KMS-11 (cell line): ENCODE data around the gene C14orf119.
A peak's percentile ranks its signal among the peaks of the same experiment; 100 is the strongest.

Experiments
- H2AFZ ChIP-seq: fragments of 200-600 bp; sonication (generic); 2 replicates; pipeline ENCODE4 v1.6.1; 2016; ENCODE audit warnings: antibody characterized with exemption, mixed run types, low read depth
- H3K27ac ChIP-seq: fragments of 200-600 bp; sonication (generic); 2 replicates; pipeline ENCODE4 v1.6.1; 2016; ENCODE audit warnings: mild to moderate bottlenecking, mixed run types
- H3K27me3 ChIP-seq: fragments of 200-600 bp; sonication (generic); 2 replicates; pipeline ENCODE4 v1.6.1; 2017; ENCODE audit warnings: mild to moderate bottlenecking, low read depth, mixed run types, moderate library complexity; ENCODE audit not compliant: insufficient read depth
- H3K36me3 ChIP-seq: fragments of 200-600 bp; sonication (generic); 2 replicates; pipeline ENCODE4 v1.6.1; 2017; ENCODE audit warnings: mild to moderate bottlenecking, mixed run types; ENCODE audit not compliant: insufficient read depth
- H3K4me1 ChIP-seq: fragments of 200-600 bp; sonication (generic); 2 replicates; pipeline ENCODE4 v1.6.1; 2016; ENCODE audit warnings: mild to moderate bottlenecking, low read depth, mixed run types; ENCODE audit not compliant: poor library complexity, severe bottlenecking
- H3K4me2 ChIP-seq: fragments of 200-600 bp; sonication (generic); 2 replicates; pipeline ENCODE4 v1.7.0; 2016; ENCODE audit warnings: mild to moderate bottlenecking, mixed run types
- H3K4me3 ChIP-seq: fragments of 200-600 bp; sonication (generic); IDR thresholded peaks from 2 replicates; pipeline ENCODE4 v1.6.1; 2017; ENCODE audit warnings: low read depth, low read length, mixed read lengths; ENCODE audit not compliant: insufficient read depth
- H3K79me2 ChIP-seq: fragments of 200-600 bp; sonication (generic); 2 replicates; pipeline ENCODE4 v1.6.1; 2016; ENCODE audit warnings: low read depth, mixed run types; ENCODE audit not compliant: insufficient read depth
- H3K9ac ChIP-seq: fragments of 200-600 bp; sonication (generic); 2 replicates; pipeline ENCODE4 v1.6.1; 2016; ENCODE audit warnings: mild to moderate bottlenecking, mixed run types
- H4K20me1 ChIP-seq: fragments of 200-600 bp; sonication (generic); 2 replicates; pipeline ENCODE4 v1.6.1; 2016; ENCODE audit warnings: mild to moderate bottlenecking, mixed run types; ENCODE audit not compliant: insufficient read depth
- CTCF ChIP-seq: fragments of 200-600 bp; sonication (generic); conservative IDR thresholded peaks from 2 replicates; pipeline ENCODE4 v1.6.1; 2017; ENCODE audit warnings: low read depth, mild to moderate bottlenecking, antibody characterized with exemption, low read length, moderate library complexity, mixed read lengths

The C14orf119 gene

DNA sequence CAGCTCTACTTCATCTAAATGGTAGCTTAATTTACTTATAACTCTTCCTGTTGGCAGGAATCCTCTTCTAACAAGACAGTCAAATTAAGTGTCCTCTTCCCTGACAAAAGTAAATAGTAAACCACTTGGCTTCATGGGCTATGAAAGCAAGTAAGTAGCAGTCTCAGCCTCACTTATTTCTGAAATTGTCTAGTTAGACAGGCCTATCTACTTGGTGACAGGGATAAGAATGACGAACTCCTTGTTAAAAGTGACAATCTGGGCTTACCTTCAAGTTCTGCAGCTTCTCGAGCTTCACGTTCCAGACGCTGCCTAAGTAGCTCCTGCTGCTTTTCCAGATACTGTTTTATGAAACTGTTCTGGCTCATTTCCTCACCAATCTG is 5.1 kb upstream of the C14orf119 start:
- H3K27ac ChIP-seq: no peak overlapping the region
- H4K20me1 ChIP-seq: no peaks in the 10 kb centered on the region
- peaks cover 14% of the 10 kb centered on the region for H3K4me1 ChIP-seq
- TF ChIP-seq CTCF: no peak
- H3K9ac ChIP-seq: no peak overlapping the region
- no peaks in the 10 kb centered on the region for H3K27me3 ChIP-seq
- H3K79me2 ChIP-seq: peaks cover 25% of the 10 kb centered on the region
- no peak overlapping the region for H3K4me2 ChIP-seq
- no peak overlapping the region for H2AFZ ChIP-seq
- H3K36me3 ChIP-seq: no peaks in the 10 kb centered on the region
- H3K4me3 ChIP-seq: no peak overlapping the region

DNA sequence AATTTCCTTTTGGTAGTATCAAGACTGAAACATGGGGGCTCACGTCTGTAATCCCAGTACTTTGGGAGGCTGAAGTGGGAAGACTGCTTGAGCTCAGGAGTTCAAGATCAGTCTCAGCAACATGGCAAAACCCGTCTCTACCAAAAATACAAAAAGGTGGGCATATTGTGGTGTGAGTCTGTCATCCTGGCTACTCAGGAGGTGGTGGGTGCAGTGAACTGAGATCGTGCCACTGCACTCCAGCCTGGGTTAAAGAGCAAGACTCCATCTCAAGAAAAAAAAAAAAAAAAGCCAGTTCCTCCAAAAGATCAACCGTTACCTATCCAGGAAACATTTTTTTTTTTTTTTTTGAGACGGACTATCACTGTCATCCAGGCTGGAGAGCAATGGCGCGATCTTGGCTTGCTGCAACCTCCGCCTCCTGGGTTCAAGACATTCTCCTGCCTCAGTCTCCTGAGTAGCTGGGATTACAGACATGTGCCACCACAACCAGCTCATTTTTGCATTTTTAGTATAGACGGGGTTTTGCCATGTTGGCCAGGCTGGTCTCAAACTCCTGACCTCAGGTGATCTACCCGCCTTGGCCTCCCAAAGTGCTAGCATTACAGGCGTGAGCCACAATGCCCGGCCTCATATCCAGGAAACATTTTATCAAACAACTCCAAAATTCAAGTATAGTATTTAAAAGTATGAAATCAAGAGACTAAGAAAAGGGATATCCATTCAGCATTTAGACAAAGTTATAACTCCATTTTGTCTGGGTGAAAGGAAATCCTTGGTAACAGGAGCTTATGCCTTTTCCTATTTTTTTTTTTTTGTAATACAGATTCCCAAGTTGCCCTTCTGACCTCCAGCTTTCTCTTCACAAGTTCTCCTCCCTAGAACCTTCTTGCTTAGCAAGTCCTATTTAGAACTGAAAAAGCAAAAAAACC is 3.7 kb upstream of the C14orf119 start:
- H3K4me3 ChIP-seq: no peak overlapping the region
- H2AFZ ChIP-seq: no peak overlapping the region
- peaks cover 15% of the 10 kb centered on the region for H3K4me1 ChIP-seq
- H3K27ac ChIP-seq: no peak overlapping the region
- no peak for TF ChIP-seq CTCF
- H3K27me3 ChIP-seq: no peaks in the 10 kb centered on the region
- peaks cover 33% of the 10 kb centered on the region for H3K79me2 ChIP-seq
- H3K36me3 ChIP-seq: no peaks in the 10 kb centered on the region
- no peak overlapping the region for H3K4me2 ChIP-seq
- H3K9ac ChIP-seq: no peak overlapping the region
- no peaks in the 10 kb centered on the region for H4K20me1 ChIP-seq

GRCh38 chr14:23093104-23093503 is 2.2 kb upstream of the C14orf119 start:
- H3K4me2 ChIP-seq: no peak overlapping the region
- no peak overlapping the region for H3K9ac ChIP-seq
- H3K36me3 ChIP-seq: no peaks in the 10 kb centered on the region
- no peak overlapping the region for H2AFZ ChIP-seq
- H3K79me2 ChIP-seq: peaks cover 44% of the 10 kb centered on the region
- TF ChIP-seq CTCF: no peak
- no peak overlapping the region for H3K4me3 ChIP-seq
- H4K20me1 ChIP-seq: no peaks in the 10 kb centered on the region
- no peak overlapping the region for H3K27ac ChIP-seq
- H3K4me1 ChIP-seq: peaks cover 17% of the 10 kb centered on the region
- no peaks in the 10 kb centered on the region for H3K27me3 ChIP-seq

DNA sequence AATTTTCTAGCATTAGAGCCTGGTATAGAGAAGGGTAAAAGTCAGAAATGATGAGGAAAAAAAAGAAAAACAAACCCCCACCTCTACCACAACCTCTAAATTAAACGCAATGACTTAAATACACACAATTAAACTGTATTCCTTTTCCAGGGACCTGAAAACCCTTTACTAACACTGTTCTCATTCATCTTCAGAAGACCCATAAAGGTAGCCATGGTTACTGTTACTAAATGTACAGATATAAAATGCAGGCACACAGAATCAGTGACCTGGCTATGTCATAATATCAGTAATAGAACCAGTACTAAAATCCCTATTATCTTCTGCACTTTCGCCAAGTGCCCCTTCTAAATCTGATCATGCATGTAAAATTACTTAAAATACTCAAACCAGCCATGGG is 1.8 kb upstream of the C14orf119 start:
- no peak for TF ChIP-seq CTCF
- Histone ChIP-seq H3K36me3 (no peaks in the 10 kb centered on the region), H3K4me1 (peaks cover 17% of the 10 kb centered on the region), H3K27ac (no peak overlapping the region), H3K79me2 (peaks cover 44% of the 10 kb centered on the region), H3K9ac (peak overlapping the region; percentile 86; the same call in 1 of the 2 replicates), H3K4me3 (no peak overlapping the region), H2AFZ (no peak overlapping the region), H4K20me1 (no peaks in the 10 kb centered on the region), H3K4me2 (peak overlapping the region; percentile 87), H3K27me3 (no peaks in the 10 kb centered on the region)
